Endothelial cell of umbilical vein (primary cell): ENCODE data around the gene TEX26.

Source experiments
- CTCF ChIP-seq, 2 donors: IDR thresholded peaks; 1 replicate in 1 of 2; 2 replicates in 1 of 2; pipeline ENCODE4 v1.5.1; 2011; ENCODE audit warnings: low read length in 2 of 2, mild to moderate bottlenecking in 2 of 2, moderate library complexity in 2 of 2, control low read depth in 1 of 2, inconsistent platforms in 1 of 2, low read depth in 1 of 2; ENCODE audit not compliant: insufficient read depth in 1 of 2; ENCODE audit errors: extremely low read depth in 1 of 2
- EZH2 ChIP-seq: IDR thresholded peaks from 2 replicates; pipeline ENCODE4 v1.6.1; 2012; ENCODE audit warnings: borderline replicate concordance, low read depth, mild to moderate bottlenecking, moderate library complexity, low read length, inconsistent platforms; ENCODE audit not compliant: severe bottlenecking
- GATA2 ChIP-seq: IDR thresholded peaks from 2 replicates; pipeline ENCODE4 v1.7.0; 2011; ENCODE audit warnings: low read depth, mild to moderate bottlenecking, moderate library complexity, mixed read lengths, low read length; ENCODE audit not compliant: insufficient read length, insufficient read depth
- JUN ChIP-seq: IDR thresholded peaks from 2 replicates; pipeline ENCODE4 v1.6.1; 2011; ENCODE audit warnings: borderline replicate concordance, low read depth; ENCODE audit not compliant: insufficient read length, insufficient read depth
- MAX ChIP-seq: IDR thresholded peaks from 2 replicates; pipeline ENCODE4 v1.6.1; 2011; ENCODE audit not compliant: insufficient read depth, insufficient read length
- POLR2A ChIP-seq: IDR thresholded peaks from 2 replicates; pipeline ENCODE4 v1.6.1; 2012; ENCODE audit warnings: low read depth, mild to moderate bottlenecking, control low read depth, low read length
- POLR2AphosphoS5 ChIP-seq: IDR thresholded peaks from 2 replicates; pipeline ENCODE4 v1.6.1; 2012; ENCODE audit warnings: low read depth, mild to moderate bottlenecking, control low read depth, low read length, moderate library complexity; ENCODE audit not compliant: insufficient read depth

- TF ChIP-seq CTCF (IDR thresholded peaks at IDR 0.05; ENCODE audit: extremely low read depth in 1 of 2, insufficient read depth in 1 of 2, low read depth in 1 of 2, low read length in 2 of 2) (no peak), MAX (no peak), EZH2 (no peak), POLR2A (no peak), GATA2 (no peak), POLR2AphosphoS5 (no peak), JUN (no peak)
These were observed 84.2 kb downstream of the TEX26 start for GRCh38 chr13:31016342-31017325.
